22Rv1 (cell line): Measurements from ENCODE around the gene SERF2.
"Not testable (repeated sequence)": the region's sequence is repeated elsewhere in the genome, so short reads cannot be mapped to it uniquely, and the experiment has no call there.

Experiments
- CTCF ChIP-seq: fragments of 450-650 bp; IDR thresholded peaks from 2 replicates; pipeline ENCODE4 v1.5.1; 2017; ENCODE audit warnings: mild to moderate bottlenecking
- ZFX ChIP-seq: fragments of 450-650 bp; IDR thresholded peaks from 2 replicates; pipeline ENCODE4 v1.6.1; 2017; ENCODE audit warnings: antibody characterized with exemption, borderline replicate concordance

GRCh38 chr15:43832485-43832884 is 40.4 kb downstream of the SERF2 start:
- TF ChIP-seq CTCF, ZFX: not testable (repeated sequence)
